MG63 (cell line): Measurements from ENCODE around the gene PSMD14. TPM values are rescaled to one million over a fixed set of nuclear protein-coding genes. Genes with fewer than 3 reads are reported as not detected.

Experiments
- DNase-seq: peaks from one replicate; pipeline ENCODE4 v3.0.0-alpha.2; 2020
- H3K27me3 ChIP-seq: fragments of 250-450 bp; sonication (Bioruptor Pico); 2 replicates; pipeline ENCODE4 v1.5.1; 2020; ENCODE audit warnings: mild to moderate bottlenecking, moderate library complexity
- H3K36me3 ChIP-seq: fragments of 250-450 bp; sonication (Bioruptor Pico); 2 replicates; pipeline ENCODE4 v1.5.1; 2020; ENCODE audit warnings: mild to moderate bottlenecking, moderate library complexity
- H3K4me3 ChIP-seq: fragments of 250-450 bp; sonication (Bioruptor Pico); 2 replicates; pipeline ENCODE4 v1.5.1; 2020; ENCODE audit warnings: mild to moderate bottlenecking, moderate library complexity
- H3K9me3 ChIP-seq: fragments of 250-450 bp; sonication (Bioruptor Pico); 2 replicates; pipeline ENCODE4 v1.5.1; 2020; ENCODE audit warnings: mild to moderate bottlenecking, moderate library complexity
- total RNA-seq: library from RNA; depleted of rRNA; stranded (reverse); fragments of >200 nt; shearing (Covaris generic); gene quantifications from 2 replicates; pipeline ENCODE4 v1.2.3, GENCODE V29; 2014; ENCODE audit warnings: low replicate concordance

The PSMD14 gene
- total RNA-seq, 1 experiment from 2014 or later: 230 TPM

DNA sequence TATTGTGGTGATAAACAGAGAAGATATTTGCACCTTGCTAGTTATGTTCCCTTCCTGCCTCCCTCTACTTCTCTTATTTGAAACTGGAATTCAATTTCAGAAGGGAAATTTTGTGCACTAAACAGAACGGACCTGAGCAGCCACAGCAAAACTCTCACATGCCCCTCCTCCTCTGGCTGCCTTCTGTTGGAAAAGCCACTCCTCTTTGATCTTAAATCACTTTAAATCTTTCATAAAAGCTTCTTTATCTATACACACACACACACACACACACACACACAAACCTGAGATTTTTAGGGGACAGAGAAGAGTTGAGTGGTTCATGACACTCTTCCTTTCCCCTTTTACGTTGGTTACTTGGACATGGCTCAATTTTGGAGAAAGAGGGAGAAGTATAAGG is 113.5 kb downstream of the PSMD14 start:
- H3K27me3 ChIP-seq: no peaks in the 10 kb centered on the region
- no peaks in the 10 kb centered on the region for H3K36me3 ChIP-seq
- no peak for DNase-seq
- no peak overlapping the region for H3K4me3 ChIP-seq
- no peaks in the 10 kb centered on the region for H3K9me3 ChIP-seq

DNA sequence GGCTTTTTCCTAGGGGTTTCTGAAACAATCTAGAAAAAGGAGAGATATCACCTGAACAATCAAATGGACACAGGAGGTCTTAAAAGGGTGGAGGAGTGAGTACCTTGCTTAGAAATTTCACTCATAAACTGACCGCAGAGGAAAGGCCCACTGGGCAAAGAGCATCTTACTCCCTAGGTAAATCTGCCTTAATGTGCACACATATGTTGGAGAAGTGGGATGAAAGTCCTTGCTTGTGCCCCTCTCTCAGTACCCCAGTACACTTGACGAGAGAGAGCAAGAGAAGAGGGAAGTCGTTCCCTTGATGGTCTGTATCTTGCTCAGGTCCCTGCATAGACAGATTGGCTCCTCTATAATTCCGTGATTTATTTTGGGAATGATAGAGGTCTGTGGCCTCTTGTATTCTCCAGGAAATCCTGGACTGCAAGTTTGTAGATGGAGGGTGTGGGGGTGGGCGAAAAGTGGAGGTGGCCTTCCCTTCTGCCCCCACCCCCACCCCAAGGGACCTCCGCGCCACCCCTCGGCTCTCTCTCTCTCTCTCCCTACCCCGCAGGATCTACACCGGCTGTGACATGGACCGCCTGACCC is 114.7 kb downstream of the PSMD14 start:
- no peaks in the 10 kb centered on the region for H3K36me3 ChIP-seq
- no peaks in the 10 kb centered on the region for H3K27me3 ChIP-seq
- no peaks in the 10 kb centered on the region for H3K9me3 ChIP-seq
- no peak overlapping the region for H3K4me3 ChIP-seq
- DNase-seq: no peak

DNA sequence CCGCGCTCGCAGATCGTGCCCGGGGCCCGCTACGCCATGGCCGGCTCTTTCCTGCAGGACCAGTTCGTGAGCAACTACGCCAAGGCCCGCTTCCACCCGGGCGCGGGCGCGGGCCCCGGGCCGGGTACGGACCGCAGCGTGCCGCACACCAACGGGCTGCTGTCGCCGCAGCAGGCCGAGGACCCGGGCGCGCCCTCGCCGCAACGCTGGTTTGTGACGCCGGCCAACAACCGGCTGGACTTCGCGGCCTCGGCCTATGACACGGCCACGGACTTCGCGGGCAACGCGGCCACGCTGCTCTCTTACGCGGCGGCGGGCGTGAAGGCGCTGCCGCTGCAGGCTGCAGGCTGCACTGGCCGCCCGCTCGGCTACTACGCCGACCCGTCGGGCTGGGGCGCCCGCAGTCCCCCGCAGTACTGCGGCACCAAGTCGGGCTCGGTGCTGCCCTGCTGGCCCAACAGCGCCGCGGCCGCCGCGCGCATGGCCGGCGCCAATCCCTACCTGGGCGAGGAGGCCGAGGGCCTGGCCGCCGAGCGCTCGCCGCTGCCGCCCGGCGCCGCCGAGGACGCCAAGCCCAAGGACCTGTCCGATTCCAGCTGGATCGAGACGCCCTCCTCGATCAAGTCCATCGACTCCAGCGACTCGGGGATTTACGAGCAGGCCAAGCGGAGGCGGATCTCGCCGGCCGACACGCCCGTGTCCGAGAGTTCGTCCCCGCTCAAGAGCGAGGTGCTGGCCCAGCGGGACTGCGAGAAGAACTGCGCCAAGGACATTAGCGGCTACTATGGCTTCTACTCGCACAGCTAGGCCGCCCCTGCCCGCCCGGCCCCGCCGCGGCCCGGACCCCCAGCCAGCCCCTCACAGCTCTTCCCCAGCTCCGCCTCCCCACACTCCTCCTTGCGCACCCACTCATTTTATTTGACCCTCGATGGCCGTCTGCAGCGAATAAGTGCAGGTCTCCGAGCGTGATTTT is 115.5 kb downstream of the PSMD14 start:
- Histone ChIP-seq H3K27me3 (no peaks in the 10 kb centered on the region), H3K4me3 (no peak overlapping the region), H3K9me3 (no peaks in the 10 kb centered on the region), H3K36me3 (no peaks in the 10 kb centered on the region)
- no peak for DNase-seq

DNA sequence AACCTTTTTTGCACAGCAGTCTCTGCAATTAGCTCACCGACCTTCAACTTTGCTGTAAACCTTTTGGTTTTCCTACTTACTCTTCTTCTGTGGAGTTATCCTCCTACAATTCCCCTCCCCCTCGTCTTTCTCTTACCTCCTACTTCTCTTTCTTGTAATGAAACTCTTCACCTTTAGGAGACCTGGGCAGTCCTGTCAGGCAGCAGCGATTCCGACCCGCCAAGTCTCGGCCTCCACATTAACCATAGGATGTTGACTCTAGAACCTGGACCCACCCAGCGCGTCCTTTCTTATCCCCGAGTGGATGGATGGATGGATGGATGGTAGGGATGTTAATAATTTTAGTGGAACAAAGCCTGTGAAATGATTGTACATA is 116.2 kb downstream of the PSMD14 start:
- DNase-seq: no peak
- no peaks in the 10 kb centered on the region for H3K9me3 ChIP-seq
- H3K27me3 ChIP-seq: no peaks in the 10 kb centered on the region
- H3K4me3 ChIP-seq: no peak overlapping the region
- no peaks in the 10 kb centered on the region for H3K36me3 ChIP-seq

DNA sequence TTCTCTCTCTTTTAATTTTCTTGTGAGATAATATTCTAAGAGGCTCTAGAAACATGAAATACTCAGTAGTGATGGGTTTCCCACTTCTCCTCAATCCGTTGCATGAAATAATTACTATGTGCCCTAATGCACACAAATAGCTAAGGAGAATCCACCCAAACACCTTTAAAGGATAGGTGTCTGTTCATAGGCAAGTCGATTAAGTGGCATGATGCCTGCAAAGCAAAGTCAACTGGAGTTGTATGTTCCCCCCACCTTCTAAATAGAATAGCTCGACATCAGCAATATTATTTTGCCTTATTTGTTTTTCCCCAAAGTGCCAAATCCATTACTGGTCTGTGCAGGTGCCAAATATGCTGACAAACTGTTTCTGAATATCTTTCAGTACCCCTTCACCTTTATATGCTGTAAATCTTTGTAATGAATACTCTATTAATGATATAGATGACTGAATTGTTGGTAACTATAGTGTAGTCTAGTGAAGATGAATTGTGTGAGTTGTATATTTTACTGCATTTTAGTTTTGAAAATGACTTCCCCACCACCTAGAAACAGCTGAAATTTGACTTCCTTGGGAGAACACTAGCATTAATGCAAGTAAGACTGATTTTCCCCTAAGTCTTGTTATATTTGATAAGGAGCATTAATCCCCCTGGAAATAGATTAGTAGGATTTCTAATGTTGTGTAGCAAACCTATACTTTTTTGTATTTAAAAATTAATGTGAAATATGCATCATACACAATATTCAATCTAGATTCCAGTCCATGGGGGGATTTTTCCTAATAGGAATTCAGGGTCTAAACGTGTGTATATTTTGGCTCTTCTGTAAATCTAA is 116.9 kb downstream of the PSMD14 start:
- no peak for DNase-seq
- H3K9me3 ChIP-seq: no peaks in the 10 kb centered on the region
- no peaks in the 10 kb centered on the region for H3K27me3 ChIP-seq
- no peaks in the 10 kb centered on the region for H3K36me3 ChIP-seq
- no peak overlapping the region for H3K4me3 ChIP-seq

DNA sequence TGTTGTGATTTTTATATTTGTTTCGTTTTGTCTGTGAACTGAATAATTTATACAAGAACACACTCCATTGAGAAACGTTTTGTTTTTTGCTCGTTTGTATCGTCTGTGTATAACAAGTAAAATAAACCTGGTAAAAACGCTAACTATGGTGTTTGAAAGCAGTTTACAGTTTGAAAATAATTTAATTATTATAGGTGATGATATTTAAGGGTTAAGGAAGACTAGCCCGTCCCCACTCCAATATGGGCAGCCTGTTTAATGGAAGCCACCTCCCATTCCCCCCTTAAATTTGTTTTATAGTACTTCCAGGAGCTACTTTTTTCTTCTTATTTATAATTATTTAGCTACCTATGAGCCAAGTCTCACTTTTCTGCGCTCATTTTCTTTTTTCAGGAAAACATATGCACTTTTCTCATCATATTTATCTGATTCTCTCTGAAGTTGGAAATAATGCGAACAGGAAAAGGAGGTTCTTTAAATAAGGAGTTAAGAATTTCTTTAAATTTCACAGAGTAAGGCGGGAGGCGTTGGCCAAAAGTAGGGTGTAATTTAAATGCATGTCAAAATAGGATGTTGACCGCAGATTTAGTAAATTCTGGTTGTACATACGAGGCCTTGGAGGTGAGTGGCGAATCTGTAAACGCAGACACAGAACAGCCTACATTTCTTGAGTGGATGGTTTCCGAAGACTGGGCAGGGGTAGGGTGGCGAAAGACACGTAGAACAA is 117.7 kb downstream of the PSMD14 start:
- H3K27me3 ChIP-seq: no peaks in the 10 kb centered on the region
- no peak for DNase-seq
- no peaks in the 10 kb centered on the region for H3K36me3 ChIP-seq

DNA sequence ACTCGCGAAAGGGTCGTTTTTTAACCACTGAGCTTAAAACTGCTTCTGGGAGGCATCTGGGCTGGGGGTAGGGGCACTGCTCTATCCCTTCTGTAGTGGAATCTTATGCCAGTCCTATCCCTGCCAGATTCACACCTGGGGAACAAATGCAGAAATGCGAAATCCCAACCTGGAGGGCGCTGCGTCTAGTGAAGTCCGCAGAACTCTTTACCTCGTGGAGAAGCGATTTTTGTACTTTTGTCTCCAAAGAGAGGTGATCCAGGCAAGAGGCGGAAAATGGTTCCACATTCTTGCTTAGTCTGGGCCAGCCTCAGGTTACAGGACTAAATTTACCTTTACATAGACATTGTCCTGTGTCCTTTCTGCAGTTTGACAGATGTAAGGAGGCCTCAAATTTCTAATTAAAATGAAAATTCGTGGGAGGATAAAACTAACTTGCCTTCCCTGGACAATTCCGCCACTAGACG is 118.3 kb downstream of the PSMD14 start:
- H3K9me3 ChIP-seq: no peaks in the 10 kb centered on the region
- H3K27me3 ChIP-seq: no peaks in the 10 kb centered on the region
- no peak overlapping the region for H3K4me3 ChIP-seq
- DNase-seq: no peak
- no peaks in the 10 kb centered on the region for H3K36me3 ChIP-seq

More for the DNA sequence above, 117.7 kb downstream of the PSMD14 start:
- Histone ChIP-seq H3K9me3 (no peaks in the 10 kb centered on the region), H3K4me3 (no peak overlapping the region)

DNA sequence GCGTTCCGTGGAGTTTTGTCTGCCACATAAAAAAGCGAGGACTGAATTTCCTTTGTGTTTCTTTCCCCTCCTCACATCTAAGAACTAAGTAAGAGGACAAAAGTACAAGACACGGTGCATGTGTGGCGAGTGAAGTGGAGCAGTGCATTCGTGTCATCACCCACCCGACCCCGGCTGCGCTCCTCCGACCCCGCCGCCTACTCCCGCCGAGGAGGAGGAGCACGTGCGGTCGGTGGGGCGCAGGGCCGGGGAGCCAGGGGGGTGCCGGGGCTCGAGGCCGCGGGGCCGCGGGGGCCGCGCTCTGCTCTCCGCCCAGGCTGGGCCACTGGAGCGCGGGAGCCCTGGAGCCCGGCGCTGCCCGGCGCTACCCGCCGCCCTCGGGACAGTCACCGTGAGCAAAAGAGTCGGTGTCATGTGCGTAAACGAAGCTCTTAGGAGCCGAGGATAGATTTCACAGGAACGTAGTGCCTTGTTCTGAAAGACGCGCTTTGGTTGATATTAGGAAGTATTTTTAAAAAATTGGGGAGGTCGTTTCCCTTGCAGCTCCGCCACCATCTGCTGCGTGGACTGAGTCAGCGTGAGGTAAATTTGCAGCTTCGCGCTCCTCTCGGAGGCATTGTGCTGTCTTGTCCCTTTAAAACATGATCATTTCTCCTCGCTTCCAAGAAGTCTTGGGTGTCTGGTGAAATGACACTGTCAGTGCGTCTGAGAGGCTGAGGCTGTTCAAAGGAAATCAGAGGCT is 118.9 kb downstream of the PSMD14 start:
- Histone ChIP-seq H3K36me3 (no peaks in the 10 kb centered on the region), H3K9me3 (no peaks in the 10 kb centered on the region), H3K27me3 (no peaks in the 10 kb centered on the region), H3K4me3 (no peak overlapping the region)
- DNase-seq: no peak

DNA sequence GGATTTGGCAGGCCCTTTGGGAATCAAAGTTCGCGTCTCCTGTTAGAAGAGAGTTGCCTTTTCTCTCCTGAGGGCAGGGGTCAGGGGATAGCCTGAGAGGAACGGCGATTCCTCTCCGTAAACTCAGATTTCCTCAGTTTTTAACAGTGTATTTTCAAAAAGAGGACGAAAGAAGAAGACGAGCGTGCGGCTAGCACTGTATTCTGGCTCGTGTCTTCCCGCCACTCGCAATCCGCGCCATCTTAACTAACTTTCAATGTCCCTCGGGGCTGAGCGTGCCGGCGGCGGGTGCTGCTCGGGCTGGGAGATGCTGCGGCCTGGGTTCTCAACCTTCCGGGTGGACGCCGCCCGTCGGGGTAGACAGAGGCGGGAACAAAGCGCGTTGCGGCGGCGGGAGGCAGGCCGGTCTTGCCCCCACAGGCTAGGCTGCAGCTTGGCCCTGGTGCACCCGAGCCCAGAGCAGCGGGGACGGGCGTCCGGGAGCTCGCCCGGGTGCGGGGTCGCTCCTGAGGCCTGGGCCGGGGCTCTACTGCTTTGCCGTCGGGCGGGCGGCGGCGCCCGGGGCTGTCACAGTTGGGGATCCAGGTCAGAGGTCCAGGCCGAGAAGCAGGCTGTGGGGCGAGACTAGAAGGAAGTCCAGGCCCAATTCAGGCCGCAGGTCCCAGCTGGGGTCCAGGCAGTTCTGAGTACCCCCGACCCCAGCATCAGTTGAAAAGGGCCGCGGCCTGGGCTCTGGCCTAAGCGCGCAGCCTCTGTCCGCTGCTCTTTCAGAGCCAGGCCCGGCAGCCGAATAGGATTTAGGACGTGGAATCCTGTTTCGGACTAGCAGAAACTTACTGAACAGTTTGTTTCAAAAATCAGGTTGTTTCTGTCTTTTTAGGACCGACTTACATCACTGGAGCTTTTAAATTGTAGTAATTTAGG is 119.7 kb downstream of the PSMD14 start:
- Histone ChIP-seq H3K9me3 (no peaks in the 10 kb centered on the region), H3K36me3 (no peaks in the 10 kb centered on the region), H3K27me3 (no peaks in the 10 kb centered on the region), H3K4me3 (no peak overlapping the region)
- no peak for DNase-seq

DNA sequence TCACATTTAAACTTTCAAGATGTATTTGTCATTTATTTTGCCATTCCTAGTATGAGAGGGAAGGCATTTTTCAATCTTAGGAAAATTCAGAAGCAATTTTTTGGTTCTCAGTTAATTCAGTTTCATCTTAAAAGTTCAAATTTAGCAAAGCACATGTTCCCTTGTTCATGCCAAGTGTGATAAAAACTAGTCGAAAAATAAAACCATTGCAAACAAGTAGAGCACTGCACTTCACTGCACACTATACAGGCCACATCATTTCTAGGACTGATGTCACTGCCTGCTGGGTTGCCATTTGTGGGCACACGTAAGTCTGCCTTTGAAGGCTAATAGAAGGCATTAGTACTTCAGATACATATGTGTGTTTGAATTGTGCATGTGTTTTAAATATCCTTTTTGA is 122.2 kb downstream of the PSMD14 start:
- no peak for DNase-seq
- H3K9me3 ChIP-seq: 0 out of 2 replicates have a peak, but pooled peaks cover 5% of the 10 kb centered on the region
- no peak overlapping the region for H3K4me3 ChIP-seq
- H3K27me3 ChIP-seq: no peaks in the 10 kb centered on the region
- H3K36me3 ChIP-seq: no peaks in the 10 kb centered on the region

DNA sequence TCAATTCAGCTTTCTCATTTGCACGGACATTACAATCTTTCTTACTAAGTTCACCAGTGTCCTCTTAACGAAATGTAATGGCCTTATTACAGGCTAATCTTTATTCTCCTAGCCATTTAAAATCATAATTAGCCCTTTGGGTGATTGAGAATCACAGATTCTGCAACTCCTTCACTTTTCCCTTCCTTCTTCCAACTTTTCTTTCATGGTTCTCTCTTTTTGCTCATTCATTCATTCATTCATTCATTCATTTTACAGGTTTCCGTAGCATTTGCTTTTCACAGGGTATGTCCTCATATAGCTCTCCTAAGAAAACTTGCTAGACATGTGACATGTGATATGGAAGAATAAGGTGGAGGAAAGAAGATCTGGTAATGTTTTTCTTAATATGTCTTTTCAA is 123.9 kb downstream of the PSMD14 start:
- DNase-seq: no peak
- H3K9me3 ChIP-seq: 0 out of 2 replicates have a peak, but pooled peaks cover 6% of the 10 kb centered on the region
- no peaks in the 10 kb centered on the region for H3K36me3 ChIP-seq
- no peaks in the 10 kb centered on the region for H3K27me3 ChIP-seq
- H3K4me3 ChIP-seq: no peak overlapping the region

DNA sequence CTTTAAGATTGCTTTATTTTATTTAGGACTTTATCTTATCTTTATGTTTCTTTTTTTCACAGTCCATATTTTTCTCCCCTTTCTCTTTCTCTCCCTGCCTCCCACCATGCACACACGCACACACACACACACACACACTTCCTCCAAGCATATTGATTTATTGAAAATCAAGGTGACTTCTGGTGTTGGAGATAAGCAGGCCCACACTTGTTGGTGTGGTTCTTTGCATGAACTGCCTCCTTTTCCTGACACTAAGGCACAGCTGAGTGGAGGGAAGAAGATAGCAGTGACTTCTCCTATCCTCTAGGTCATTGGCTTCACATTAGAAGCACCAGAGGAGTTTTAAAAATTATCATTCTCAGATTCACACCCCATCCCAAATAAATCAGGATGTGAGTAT is 125.9 kb downstream of the PSMD14 start:
- no peaks in the 10 kb centered on the region for H3K27me3 ChIP-seq
- no peak for DNase-seq
- H3K4me3 ChIP-seq: no peak overlapping the region
- 0 out of 2 replicates have a peak, but pooled peaks cover 6% of the 10 kb centered on the region for H3K9me3 ChIP-seq
- no peaks in the 10 kb centered on the region for H3K36me3 ChIP-seq

DNA sequence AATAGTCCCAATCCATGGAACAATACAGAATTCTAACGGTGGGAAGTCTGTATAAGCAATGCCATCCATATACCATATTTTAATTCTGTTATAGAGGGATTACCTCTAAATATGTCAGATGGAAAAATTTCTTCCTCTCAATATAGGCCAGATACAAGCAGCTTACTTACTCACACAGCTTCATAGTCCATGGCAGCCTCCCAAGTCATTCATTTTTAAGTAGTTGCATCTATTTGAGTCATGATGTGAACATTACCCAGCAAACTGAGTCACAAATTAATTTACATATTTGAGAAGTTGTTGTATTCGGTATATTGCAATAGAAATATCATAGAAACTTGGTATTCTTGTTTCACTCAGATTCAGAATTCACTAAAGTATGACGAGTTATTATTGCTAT is 128.2 kb downstream of the PSMD14 start:
- Histone ChIP-seq H3K27me3 (no peaks in the 10 kb centered on the region), H3K9me3 (0 out of 2 replicates have a peak, but pooled peaks cover 6% of the 10 kb centered on the region), H3K4me3 (no peak overlapping the region), H3K36me3 (no peaks in the 10 kb centered on the region)
- peak; percentile 61 for DNase-seq

DNA sequence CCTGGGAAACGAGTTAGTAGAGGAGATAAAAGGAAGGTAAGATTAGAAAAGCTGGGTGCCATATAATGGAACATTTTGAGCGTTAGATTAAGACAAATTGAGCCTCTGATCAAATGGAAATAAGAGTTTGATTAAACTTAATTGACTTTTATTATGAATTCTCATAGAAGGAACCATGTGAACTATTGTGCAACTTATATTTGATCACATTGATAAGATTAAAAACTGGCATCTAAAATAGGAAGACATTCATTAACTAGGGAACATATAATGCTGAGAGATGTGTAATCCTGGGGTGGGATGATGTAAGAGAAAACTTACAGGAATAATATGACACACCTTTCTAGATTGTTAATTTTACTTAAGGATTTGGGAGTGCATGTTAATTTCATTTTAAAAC is 130.4 kb downstream of the PSMD14 start:
- H3K9me3 ChIP-seq: 0 out of 2 replicates have a peak, but pooled peaks cover 6% of the 10 kb centered on the region
- DNase-seq: no peak
- no peak overlapping the region for H3K4me3 ChIP-seq
- no peaks in the 10 kb centered on the region for H3K36me3 ChIP-seq
- H3K27me3 ChIP-seq: no peaks in the 10 kb centered on the region

DNA sequence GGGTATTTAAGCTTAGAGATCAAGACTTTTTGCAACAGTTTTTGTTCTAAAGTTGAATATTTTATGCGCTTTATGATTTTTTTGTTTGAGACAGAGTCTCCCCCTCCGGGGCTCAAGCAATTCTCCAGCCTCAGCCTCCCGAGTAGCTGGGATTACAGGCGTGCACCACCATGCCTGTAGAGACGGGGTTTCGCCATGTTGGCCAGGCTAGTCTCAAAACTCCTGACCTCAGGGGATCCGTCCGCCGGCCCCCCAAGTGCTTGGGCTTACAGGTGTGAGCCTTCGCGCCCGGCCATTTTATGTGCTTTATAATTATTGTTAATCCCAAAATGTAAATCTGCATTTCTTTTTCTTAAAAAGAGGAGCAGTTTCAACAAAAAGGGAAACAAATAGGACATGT is 136.9 kb downstream of the PSMD14 start:
- Histone ChIP-seq H3K36me3 (no peaks in the 10 kb centered on the region), H3K9me3 (no peaks in the 10 kb centered on the region), H3K4me3 (no peak overlapping the region), H3K27me3 (no peaks in the 10 kb centered on the region)
- no peak for DNase-seq
